Measurements from ENCODE around the gene PPM1B.
"Not testable (repeated sequence)": the region's sequence is repeated elsewhere in the genome, so short reads cannot be mapped to it uniquely, and the experiment has no call there.

PPM1B gene

GRCh38 chr2:44168681-44169154 is at the start of gene PPM1B:
TSS of gene PPM1B (plus strand) at chr2:44168875. CDS start at chr2:44201200, 32,325 bp downstream.
- peak; percentile 98 to 99 (median 99) for DNase-seq (ENCODE audit: low read depth in 3 of 3)

GRCh38 chr2:44119878-44120277 is 48.8 kb upstream of the PPM1B start:
- DNase-seq (ENCODE audit: low read depth in 3 of 3), result no peak

- peak in 2 of 3 donors; percentile 8 to 11 for DNase-seq (ENCODE audit: low read depth in 3 of 3)
Measured at GRCh38 chr2:44120428-44120827, 48.2 kb upstream of the PPM1B start.

GRCh38 chr2:44121899-44122298 is 46.8 kb upstream of the PPM1B start:
- DNase-seq (ENCODE audit: low read depth in 3 of 3), result no peak

GRCh38 chr2:44124500-44124899 is 44.2 kb upstream of the PPM1B start:
- no peak for DNase-seq (ENCODE audit: low read depth in 3 of 3)

GRCh38 chr2:44126106-44126797 is 42.4 kb upstream of the PPM1B start:
- no peak for DNase-seq (ENCODE audit: low read depth in 3 of 3)

- no peak for DNase-seq (ENCODE audit: low read depth in 3 of 3)
Measured at GRCh38 chr2:44130441-44130840, 38.2 kb upstream of the PPM1B start.

GRCh38 chr2:44131177-44131576 is 37.5 kb upstream of the PPM1B start:
- no peak for DNase-seq (ENCODE audit: low read depth in 3 of 3)

GRCh38 chr2:44133602-44134001 is 35.1 kb upstream of the PPM1B start:
- not testable (repeated sequence) for DNase-seq (ENCODE audit: low read depth in 3 of 3)

- DNase-seq (ENCODE audit: low read depth in 3 of 3), result no peak
Measured at GRCh38 chr2:44134848-44135247, 33.8 kb upstream of the PPM1B start.

- DNase-seq (ENCODE audit: low read depth in 3 of 3), result no peak
Measured at GRCh38 chr2:44135296-44135695, 33.4 kb upstream of the PPM1B start.

- DNase-seq (ENCODE audit: low read depth in 3 of 3), result no peak
Measured at GRCh38 chr2:44135771-44136170, 32.9 kb upstream of the PPM1B start.

- DNase-seq (ENCODE audit: low read depth in 3 of 3), result no peak
Measured at GRCh38 chr2:44136252-44136651, 32.4 kb upstream of the PPM1B start.

- no peak for DNase-seq (ENCODE audit: low read depth in 3 of 3)
Measured at GRCh38 chr2:44137048-44137447, 31.6 kb upstream of the PPM1B start.

- no peak for DNase-seq (ENCODE audit: low read depth in 3 of 3)
Measured at GRCh38 chr2:44137872-44138551, 30.7 kb upstream of the PPM1B start.

- no peak for DNase-seq (ENCODE audit: low read depth in 3 of 3)
Measured at GRCh38 chr2:44139741-44140140, 28.9 kb upstream of the PPM1B start.

- no peak for DNase-seq (ENCODE audit: low read depth in 3 of 3)
Measured at GRCh38 chr2:44142306-44142705, 26.4 kb upstream of the PPM1B start.

- no peak for DNase-seq (ENCODE audit: low read depth in 3 of 3)
Measured at GRCh38 chr2:44143701-44144100, 25.0 kb upstream of the PPM1B start.

- no peak for DNase-seq (ENCODE audit: low read depth in 3 of 3)
Measured at GRCh38 chr2:44148999-44149398, 19.7 kb upstream of the PPM1B start.

- DNase-seq (ENCODE audit: low read depth in 3 of 3), result no peak
Measured at GRCh38 chr2:44150473-44150872, 18.2 kb upstream of the PPM1B start.

- no peak for DNase-seq (ENCODE audit: low read depth in 3 of 3)
Measured at GRCh38 chr2:44152865-44153669, 15.6 kb upstream of the PPM1B start.

- DNase-seq (ENCODE audit: low read depth in 3 of 3), result no peak
Measured at GRCh38 chr2:44155666-44156446, 12.8 kb upstream of the PPM1B start.
